ENCODE data around the gene DNAAF8.

DNAAF8 gene

DNA sequence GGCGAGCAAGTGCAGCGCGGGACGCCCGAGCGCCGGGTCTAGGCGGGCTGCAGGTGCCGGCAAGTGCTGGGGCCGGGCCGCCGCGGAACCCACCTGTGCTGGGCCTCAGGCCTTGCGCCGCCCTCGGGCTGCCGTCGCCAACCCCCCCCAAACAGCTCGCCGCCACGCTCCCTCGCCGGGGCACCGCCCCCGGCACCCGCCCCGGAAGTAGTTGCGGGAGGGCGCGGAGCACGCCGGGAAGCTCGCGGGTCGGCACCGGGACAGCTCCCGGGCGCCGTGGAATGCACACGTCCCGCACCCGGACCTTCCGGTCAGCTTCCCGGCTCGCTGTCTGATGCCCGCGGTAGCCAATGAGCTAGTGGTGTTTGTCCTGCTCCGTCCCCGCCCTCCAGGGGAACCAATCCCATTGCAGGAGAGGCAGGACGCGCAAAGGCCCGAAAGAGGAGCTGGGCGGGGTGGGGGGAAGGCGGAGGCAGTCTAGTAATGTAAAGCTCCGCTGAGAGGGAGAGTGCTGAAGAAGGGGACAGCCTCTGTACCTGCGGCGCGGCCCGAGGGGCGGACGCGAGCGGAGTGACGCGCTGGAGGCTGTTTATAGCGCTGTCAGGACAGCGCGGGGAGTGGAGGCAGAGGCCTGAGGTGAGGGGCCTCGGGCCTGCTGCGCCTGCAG lies at the start of gene DNAAF8, which contains the start of gene ANKS3:
DNAAF8 (plus strand) TSS at position 475 of the 667 bp plus-strand sequence. CDS start 1,978 bp downstream, outside the sequence.
ANKS3 (minus strand) TSS at position 209 of the 667 bp plus-strand sequence. CDS start 4,122 bp downstream, outside the sequence.
- peak; percentile 70 for DNase-seq (ENCODE audit: low read depth, low spot score)

GRCh38 chr16:4684763-4685162 lies 49.6 kb upstream of the DNAAF8 start:
- no peak for DNase-seq (ENCODE audit: low read depth, low spot score)

DNA sequence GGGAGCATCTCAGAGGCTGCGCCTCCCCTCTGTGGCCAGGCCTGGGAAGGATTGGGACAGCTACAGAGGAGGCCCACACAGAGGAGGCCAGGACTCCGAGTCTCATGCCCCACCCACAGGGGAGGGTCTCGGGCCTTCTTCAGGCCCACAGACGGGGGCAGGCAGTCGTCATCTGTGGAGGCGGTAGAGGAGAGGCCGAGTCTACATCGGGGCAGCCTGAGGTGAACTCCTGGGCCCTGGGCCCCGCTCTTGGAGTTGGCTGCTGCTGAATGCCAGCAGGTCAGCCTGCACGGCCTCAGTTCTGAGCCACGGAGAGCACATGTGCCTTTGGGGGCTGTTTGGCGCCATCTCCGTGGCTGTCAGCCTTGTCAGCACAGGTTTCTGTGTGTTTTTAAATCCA lies 49.0 kb upstream of the DNAAF8 start:
- no peak for DNase-seq (ENCODE audit: low read depth, low spot score)

DNA sequence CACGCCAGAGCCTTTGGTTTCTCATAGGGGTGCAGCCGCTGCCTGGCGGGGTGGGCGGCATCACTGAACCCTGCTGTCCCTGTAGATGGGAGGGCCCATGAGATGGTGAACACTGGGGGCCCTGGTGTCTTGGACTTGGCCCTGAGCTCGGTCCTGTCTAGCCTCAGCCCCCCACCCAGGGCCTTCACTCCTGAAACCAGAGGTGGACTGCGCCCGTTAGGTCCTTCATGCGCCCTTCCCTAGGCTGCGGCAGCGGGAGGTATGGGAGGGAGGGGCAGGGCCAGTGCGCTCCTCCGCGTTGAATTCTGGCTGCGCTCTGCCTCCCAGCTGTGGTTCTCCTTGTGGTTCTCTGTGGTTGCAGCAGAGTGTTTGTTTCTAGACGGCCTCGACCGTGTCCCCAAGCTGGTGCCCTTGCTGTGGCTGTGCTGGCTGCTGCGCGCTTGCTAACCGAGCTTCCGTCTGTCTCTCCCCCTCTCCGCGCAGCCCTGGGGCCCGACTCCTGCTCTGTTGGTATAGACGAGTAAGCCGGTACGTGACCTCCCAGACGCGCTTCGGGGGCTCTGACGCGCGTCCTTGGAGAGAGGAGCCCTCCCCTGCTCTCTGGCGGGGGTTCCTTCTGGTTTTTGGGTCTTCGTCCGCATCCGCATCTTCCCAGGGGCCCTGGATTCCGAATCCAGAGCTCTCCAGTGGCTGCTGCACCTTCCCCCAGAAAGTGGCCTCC lies 48.4 kb upstream of the DNAAF8 start:
- DNase-seq (ENCODE audit: low read depth, low spot score) = no peak

DNA sequence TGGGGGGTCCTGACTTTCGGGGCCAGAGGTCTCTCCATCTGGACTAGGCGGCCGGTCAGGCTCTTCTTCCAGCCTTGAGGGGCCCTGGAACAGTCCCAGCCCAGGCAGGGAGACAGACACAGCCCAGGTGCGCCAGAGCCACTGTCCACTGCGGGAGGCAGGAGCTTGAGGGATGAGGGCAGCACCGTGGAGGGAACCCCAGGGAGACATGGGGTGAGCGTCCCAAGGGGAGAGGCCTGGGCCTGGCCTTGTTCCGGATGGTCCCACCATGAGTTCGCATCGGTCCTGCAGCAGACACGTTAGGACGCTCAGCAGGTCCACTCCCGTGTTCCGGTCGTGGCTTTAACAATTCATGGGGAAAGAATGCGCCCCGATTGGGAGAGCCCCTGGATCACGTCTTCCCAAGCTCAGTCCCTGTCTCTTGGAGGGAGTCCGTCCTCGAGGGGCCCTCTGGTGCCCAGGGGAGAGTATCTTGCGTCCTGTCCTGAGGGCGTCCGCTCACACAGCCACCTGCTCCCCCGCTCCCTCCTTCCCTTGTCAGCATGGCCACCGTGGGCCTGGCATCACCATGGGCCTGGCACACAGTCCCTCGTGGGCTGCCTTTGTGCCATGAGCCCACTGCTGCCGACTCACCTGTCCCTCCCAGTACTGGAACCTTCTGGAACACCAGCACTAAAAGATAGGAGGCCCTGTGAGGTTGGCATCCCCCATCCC lies 47.7 kb upstream of the DNAAF8 start:
- DNase-seq (ENCODE audit: low read depth, low spot score) = no peak

DNA sequence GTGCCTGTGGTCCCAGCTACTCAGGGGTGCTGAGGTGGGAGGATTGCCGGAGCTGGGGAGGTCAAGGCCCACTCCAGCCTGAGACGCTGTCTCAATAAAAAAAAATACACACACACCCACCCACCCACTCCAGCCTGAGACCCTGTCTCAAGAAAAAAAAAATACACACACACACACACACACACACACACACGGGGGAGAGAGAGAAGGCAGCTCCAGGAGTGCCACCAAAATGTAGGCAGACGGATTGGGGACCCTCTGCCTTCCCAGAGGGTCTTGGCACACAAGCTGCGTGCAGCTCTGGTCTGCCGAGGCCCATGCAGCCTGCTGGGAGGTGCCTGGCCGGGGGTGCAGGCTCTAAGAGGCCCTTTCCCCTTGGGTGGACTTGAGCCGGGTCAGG lies 46.9 kb upstream of the DNAAF8 start:
- no peak for DNase-seq (ENCODE audit: low read depth, low spot score)

DNA sequence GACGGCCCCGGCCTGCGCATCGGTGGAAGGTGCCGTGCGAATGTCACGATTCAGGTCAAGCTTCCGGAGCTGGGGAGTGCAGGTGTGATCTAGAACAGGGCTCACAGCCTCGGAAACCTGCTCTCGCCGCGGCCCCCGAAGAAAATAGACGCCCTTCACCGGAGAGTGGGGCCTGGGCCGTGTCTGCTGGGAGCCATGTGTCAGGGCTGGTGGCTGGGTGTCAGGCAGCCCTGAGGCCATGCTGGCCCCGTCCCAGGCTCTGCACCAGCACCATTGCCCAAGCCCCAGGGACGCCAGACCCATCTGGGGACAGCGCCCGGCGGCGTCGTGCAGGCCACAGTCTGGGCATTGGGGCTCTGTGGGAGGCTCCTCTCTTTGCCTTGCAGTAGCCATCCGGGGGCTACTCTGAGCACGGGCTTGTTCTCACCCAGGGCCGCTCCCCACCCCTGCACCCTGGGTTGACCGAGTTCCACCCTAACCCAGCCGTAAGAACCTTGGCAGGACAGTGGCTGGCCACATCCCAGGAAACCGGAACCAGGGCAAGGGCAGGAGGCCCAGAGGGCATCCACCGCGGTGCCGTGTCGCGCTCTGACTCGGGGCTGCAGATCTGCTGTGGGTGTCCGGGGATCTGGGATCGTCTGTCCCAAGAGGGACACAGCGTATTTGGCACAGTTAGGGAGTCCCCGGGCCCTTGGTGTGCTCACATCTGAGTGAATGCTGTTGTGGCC lies 46.2 kb upstream of the DNAAF8 start:
- no peak for DNase-seq (ENCODE audit: low read depth, low spot score)

GRCh38 chr16:4688674-4689045 lies 45.7 kb upstream of the DNAAF8 start:
- DNase-seq (ENCODE audit: low read depth, low spot score) = no peak

- DNase-seq (ENCODE audit: low read depth, low spot score) = no peak
Observed at GRCh38 chr16:4689091-4689671, 45.2 kb upstream of the DNAAF8 start.

DNA sequence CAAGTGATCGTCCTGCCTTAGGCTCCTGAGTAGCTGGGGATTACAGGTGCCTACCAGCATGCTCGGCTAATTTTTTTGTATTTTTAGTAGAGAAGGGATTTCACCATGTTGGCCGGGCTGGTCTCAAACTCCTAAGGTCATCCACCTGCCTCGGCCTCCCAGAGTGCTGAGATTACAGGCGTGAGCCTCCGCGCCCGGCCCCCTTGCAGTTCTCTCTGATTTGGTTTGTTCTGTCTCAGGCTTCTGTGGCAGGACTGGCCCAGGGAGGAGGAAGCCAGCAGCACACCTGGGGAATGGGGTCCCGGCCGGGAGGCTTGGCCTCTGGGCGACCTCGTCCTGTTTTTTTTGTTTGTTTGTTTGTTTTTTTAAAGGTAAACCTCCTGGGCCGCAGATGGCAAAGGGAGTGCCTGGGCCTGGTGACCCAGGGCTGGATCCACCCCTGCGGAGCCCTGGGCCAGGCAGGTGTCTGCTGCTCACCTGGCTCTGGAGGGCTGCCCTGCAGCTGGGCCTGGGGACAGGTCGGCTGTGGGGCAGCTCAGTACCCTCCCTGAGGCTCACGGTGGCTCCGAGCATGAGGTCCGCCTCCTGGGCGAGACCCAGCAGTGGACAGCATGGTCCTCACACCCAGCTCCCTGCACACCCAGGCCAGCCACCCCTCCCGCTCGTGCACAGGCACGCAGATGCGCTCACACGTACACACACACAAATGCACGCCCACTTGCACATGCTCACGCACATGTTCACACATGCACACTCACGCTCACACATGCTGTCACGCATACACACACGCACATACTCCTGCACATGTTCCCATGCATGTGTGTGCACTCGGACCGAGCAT lies 44.3 kb upstream of the DNAAF8 start:
- DNase-seq (ENCODE audit: low read depth, low spot score) = no peak

GRCh38 chr16:4690946-4691665 lies 43.2 kb upstream of the DNAAF8 start:
- DNase-seq (ENCODE audit: low read depth, low spot score) = no peak

GRCh38 chr16:4691666-4692412 lies 42.5 kb upstream of the DNAAF8 start:
- no peak for DNase-seq (ENCODE audit: low read depth, low spot score)

DNA sequence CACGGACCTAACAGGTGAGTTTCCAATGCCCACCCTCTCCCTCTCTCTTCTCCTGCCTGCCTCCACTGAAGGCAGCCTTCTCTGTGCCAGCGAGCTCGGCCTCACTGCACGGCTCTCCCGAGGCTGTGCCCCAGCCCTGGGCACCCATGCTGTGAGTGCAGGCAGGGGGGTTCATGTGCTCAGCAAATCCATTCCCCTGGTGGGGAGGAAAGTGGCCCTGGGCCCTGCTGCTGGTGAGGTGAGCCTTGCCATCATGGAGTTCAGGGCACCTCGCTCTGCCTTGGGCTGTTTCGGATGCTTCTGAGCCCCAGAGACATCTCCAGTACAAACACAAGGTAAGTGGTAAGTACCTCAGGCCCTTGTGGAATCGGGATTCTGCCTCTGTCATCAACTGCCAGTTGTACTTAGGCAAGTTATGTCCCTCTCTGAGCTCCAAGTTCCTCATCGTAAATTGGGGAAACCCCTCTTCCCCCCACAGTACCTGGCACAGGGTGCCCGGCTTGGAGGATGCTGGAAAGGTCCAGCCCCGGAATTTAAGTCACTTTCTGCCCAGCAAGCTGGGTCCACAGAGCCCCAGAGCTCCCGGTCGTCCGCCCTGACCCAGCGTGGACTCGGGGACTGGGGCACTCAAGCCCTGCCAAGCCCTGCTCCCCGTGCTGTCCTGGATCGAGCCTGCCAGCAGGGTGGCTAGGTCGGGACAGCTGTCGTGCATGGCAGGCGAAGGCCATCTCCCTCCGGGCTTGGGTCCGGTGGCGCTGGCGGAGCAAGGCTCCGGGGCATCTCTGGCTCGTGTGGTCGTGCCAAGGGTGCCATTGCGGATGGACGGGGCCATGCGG lies 41.7 kb upstream of the DNAAF8 start:
- DNase-seq (ENCODE audit: low read depth, low spot score) = no peak

- peak; percentile 94 for DNase-seq (ENCODE audit: low read depth, low spot score)
Observed at GRCh38 chr16:4693296-4693955, 40.9 kb upstream of the DNAAF8 start, which contains the start of gene NUDT16L1. Gene NUDT16L1, plus strand, starts transcription at chr16:4693562. Its CDS starts 165 bp downstream, at chr16:4693727.

DNA sequence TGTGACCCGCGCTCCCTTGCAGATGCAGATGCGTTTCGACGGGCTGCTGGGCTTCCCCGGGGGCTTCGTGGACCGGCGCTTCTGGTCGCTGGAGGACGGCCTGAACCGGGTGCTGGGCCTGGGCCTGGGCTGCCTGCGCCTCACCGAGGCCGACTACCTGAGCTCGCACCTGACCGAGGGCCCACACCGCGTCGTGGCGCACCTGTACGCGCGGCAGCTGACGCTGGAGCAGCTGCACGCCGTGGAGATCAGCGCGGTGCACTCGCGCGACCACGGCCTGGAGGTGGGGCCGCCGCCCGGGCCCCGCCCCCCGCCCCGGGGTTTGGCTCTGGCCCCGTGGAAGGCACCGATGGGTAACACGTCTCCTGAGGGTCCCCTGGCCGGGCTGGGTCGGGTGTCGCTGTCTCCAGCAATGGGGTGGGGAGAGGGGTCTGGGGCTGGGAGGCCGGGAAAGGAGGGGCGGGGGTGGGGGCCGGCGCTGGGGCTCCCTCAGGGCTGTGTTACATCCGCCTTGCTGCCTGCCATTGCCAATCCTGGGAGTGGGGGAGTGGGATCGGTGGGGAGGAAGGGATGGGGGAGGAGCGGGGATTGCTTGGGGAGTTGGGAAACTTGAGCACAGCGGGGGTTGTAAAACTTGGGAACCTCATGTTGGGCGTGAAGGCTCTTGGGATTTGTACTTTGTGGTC lies 40.2 kb upstream of the DNAAF8 start:
- DNase-seq (ENCODE audit: low read depth, low spot score) = no peak

- DNase-seq (ENCODE audit: low read depth, low spot score) = no peak
Observed at GRCh38 chr16:4694642-4695451, 39.5 kb upstream of the DNAAF8 start.

All from activated CD4-positive, CD25-positive, alpha-beta regulatory T cell treated with anti-CD3 and anti-CD28 coated beads, Interleukin-2, amount 50 U/mL, for 16 hours (primary cell).